H1 (cell line): Measurements from ENCODE around the gene FGF19.

Experiments used
- CTCF ChIP-seq, 3 experiments: IDR thresholded peaks; 1 replicate in 2 of 3; 2 replicates in 1 of 3; pipeline versions ENCODE4 v1.5.1 to v1.6.1; 2011; ENCODE audit warnings: low read length in 3 of 3, mild to moderate bottlenecking in 3 of 3, inconsistent platforms in 2 of 3, low read depth in 1 of 3, moderate library complexity in 1 of 3; ENCODE audit not compliant: insufficient read depth in 1 of 3; ENCODE audit errors: control extremely low read depth in 1 of 3
- EZH2 ChIP-seq: fragments of 200-600 bp; sonication (generic); IDR thresholded peaks from 2 replicates; pipeline ENCODE4 v1.7.1; 2012; ENCODE audit warnings: low read depth, mild to moderate bottlenecking, moderate library complexity, low read length, inconsistent platforms; ENCODE audit not compliant: severe bottlenecking
- JUND ChIP-seq: IDR thresholded peaks from 2 replicates; pipeline ENCODE4 v1.6.1; 2011; ENCODE audit warnings: mild to moderate bottlenecking, improper control_type of control experiment, low read length
- NRF1 ChIP-seq: IDR thresholded peaks from 2 replicates; pipeline ENCODE4 v1.6.1; 2011; ENCODE audit warnings: mild to moderate bottlenecking, low read depth, low read length, improper control_type of control experiment
- POLR2A ChIP-seq, 2 experiments: IDR thresholded peaks; 1 replicate in 1 of 2; 2 replicates in 1 of 2; pipeline ENCODE4 v1.6.1; 2011; ENCODE audit warnings: low read depth in 2 of 2, low read length in 2 of 2, mild to moderate bottlenecking in 2 of 2; ENCODE audit errors: control extremely low read depth in 1 of 2
- RXRA ChIP-seq: IDR thresholded peaks from 2 replicates; pipeline ENCODE4 v1.6.1; 2011; ENCODE audit warnings: low read depth, mild to moderate bottlenecking, low read length, moderate library complexity; ENCODE audit not compliant: insufficient read depth
- USF2 ChIP-seq: IDR thresholded peaks from 2 replicates; pipeline ENCODE4 v1.6.1; 2011; ENCODE audit warnings: low read length, improper control_type of control experiment

- no peak for TF ChIP-seq POLR2A (IDR thresholded peaks at IDR 0.05; ENCODE audit: control extremely low read depth in 1 of 2, low read depth in 2 of 2, low read length in 2 of 2)
- TF ChIP-seq CTCF (IDR thresholded peaks at IDR 0.05; ENCODE audit: control extremely low read depth in 1 of 3, insufficient read depth in 1 of 3, low read depth in 1 of 3, low read length in 3 of 3), result no peak
- no peak for TF ChIP-seq JUND
- no peak for TF ChIP-seq EZH2
- no peak for TF ChIP-seq RXRA
- no peak for TF ChIP-seq NRF1
- TF ChIP-seq USF2, result no peak
These were observed 43.2 kb upstream of the FGF19 start for GRCh38 chr11:69746752-69747742.
